ENCODE data around the gene COMT. TPM values are rescaled to one million over a fixed set of nuclear protein-coding genes. Genes with fewer than 3 reads are reported as not detected.
A peak's percentile ranks its signal among the peaks of the same experiment; 100 is the strongest.

COMT gene
- total and polyA plus RNA-seq, 9 of the 15 experiments (the other 6 are each of a cell fraction or from before 2014, with no cell fraction given) = 12.5 to 351 (median 155) TPM

DNA sequence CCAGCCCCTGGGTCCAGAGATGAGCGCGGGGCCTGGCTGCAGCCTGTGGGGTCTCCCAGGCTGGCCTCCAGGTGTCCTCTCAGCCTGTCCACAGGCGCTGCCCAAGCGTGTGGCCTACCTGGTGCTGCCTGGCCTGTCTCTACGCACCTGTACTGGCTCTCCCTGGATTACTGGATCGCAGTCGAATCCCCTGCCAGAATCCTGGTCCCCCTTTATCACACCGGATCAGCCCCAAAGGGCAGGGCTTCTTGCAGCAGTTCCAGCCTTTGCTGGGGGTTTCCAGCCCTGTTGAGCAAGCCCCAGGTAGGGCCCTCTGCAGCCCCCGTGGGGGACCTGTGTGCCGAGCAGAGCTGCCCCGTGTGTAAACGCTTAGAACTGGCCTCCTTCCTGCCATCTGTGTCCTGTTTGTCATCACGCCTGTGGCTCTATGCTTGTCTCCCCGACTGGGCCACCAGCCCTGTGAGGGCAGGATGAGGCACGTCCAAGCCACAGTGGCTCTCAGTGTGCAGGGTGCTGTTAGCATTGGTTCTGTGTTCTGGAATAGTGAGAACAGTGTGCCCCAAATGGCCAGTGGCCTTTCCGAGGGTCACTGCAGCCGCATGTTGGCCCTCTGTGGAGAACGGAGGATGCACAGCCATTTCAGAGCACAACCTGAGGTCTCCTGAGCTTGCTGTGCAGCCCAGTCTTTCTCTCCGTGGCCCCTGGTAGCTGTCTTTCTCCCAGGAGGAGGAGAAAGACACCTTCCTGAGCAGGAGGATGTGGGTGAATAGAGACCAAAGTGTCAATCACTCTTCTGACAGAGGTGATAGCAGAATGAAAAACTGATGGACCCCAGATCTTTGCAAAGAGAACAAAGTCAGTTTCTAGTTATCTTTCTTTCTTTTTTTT lies 13.9 kb downstream of the COMT start (continued):
- TF ChIP-seq, protein P1, sequence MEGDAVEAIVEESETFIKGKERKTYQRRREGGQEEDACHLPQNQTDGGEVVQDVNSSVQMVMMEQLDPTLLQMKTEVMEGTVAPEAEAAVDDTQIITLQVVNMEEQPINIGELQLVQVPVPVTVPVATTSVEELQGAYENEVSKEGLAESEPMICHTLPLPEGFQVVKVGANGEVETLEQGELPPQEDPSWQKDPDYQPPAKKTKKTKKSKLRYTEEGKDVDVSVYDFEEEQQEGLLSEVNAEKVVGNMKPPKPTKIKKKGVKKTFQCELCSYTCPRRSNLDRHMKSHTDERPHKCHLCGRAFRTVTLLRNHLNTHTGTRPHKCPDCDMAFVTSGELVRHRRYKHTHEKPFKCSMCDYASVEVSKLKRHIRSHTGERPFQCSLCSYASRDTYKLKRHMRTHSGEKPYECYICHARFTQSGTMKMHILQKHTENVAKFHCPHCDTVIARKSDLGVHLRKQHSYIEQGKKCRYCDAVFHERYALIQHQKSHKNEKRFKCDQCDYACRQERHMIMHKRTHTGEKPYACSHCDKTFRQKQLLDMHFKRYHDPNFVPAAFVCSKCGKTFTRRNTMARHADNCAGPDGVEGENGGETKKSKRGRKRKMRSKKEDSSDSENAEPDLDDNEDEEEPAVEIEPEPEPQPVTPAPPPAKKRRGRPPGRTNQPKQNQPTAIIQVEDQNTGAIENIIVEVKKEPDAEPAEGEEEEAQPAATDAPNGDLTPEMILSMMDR (IDR thresholded peaks at IDR 0.05 in 2 of 3, conservative IDR thresholded peaks at IDR 0.05 in 1 of 3; ENCODE audit: insufficient read depth in 2 of 3, low read depth in 1 of 3, low read length in 3 of 3) = 0 out of 6 replicates have a peak, but pooled peaks of 1 of the 3 experiments have one; percentile 0
- no peak for TF ChIP-seq MAZ (CRISPR knock-in tag; conservative IDR thresholded peaks at IDR 0.05 in 1 of 2, IDR thresholded peaks at IDR 0.05 in 1 of 2)
- TF ChIP-seq MCM7 (IDR thresholded peaks at IDR 0.05) = no peak
- TF ChIP-seq, protein P2, sequence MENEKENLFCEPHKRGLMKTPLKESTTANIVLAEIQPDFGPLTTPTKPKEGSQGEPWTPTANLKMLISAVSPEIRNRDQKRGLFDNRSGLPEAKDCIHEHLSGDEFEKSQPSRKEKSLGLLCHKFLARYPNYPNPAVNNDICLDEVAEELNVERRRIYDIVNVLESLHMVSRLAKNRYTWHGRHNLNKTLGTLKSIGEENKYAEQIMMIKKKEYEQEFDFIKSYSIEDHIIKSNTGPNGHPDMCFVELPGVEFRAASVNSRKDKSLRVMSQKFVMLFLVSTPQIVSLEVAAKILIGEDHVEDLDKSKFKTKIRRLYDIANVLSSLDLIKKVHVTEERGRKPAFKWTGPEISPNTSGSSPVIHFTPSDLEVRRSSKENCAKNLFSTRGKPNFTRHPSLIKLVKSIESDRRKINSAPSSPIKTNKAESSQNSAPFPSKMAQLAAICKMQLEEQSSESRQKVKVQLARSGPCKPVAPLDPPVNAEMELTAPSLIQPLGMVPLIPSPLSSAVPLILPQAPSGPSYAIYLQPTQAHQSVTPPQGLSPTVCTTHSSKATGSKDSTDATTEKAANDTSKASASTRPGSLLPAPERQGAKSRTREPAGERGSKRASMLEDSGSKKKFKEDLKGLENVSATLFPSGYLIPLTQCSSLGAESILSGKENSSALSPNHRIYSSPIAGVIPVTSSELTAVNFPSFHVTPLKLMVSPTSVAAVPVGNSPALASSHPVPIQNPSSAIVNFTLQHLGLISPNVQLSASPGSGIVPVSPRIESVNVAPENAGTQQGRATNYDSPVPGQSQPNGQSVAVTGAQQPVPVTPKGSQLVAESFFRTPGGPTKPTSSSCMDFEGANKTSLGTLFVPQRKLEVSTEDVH (IDR thresholded peaks at IDR 0.05; ENCODE audit: low read depth, partially characterized antibody) = no peak
- no peak for TF ChIP-seq ZNF41 (CRISPR knock-in tag; conservative IDR thresholded peaks at IDR 0.05)
- TF ChIP-seq, protein P3, sequence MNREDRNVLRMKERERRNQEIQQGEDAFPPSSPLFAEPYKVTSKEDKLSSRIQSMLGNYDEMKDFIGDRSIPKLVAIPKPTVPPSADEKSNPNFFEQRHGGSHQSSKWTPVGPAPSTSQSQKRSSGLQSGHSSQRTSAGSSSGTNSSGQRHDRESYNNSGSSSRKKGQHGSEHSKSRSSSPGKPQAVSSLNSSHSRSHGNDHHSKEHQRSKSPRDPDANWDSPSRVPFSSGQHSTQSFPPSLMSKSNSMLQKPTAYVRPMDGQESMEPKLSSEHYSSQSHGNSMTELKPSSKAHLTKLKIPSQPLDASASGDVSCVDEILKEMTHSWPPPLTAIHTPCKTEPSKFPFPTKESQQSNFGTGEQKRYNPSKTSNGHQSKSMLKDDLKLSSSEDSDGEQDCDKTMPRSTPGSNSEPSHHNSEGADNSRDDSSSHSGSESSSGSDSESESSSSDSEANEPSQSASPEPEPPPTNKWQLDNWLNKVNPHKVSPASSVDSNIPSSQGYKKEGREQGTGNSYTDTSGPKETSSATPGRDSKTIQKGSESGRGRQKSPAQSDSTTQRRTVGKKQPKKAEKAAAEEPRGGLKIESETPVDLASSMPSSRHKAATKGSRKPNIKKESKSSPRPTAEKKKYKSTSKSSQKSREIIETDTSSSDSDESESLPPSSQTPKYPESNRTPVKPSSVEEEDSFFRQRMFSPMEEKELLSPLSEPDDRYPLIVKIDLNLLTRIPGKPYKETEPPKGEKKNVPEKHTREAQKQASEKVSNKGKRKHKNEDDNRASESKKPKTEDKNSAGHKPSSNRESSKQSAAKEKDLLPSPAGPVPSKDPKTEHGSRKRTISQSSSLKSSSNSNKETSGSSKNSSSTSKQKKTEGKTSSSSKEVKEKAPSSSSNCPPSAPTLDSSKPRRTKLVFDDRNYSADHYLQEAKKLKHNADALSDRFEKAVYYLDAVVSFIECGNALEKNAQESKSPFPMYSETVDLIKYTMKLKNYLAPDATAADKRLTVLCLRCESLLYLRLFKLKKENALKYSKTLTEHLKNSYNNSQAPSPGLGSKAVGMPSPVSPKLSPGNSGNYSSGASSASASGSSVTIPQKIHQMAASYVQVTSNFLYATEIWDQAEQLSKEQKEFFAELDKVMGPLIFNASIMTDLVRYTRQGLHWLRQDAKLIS (CRISPR knock-in tag; IDR thresholded peaks at IDR 0.05) = no peak
- TF ChIP-seq, protein P4, sequence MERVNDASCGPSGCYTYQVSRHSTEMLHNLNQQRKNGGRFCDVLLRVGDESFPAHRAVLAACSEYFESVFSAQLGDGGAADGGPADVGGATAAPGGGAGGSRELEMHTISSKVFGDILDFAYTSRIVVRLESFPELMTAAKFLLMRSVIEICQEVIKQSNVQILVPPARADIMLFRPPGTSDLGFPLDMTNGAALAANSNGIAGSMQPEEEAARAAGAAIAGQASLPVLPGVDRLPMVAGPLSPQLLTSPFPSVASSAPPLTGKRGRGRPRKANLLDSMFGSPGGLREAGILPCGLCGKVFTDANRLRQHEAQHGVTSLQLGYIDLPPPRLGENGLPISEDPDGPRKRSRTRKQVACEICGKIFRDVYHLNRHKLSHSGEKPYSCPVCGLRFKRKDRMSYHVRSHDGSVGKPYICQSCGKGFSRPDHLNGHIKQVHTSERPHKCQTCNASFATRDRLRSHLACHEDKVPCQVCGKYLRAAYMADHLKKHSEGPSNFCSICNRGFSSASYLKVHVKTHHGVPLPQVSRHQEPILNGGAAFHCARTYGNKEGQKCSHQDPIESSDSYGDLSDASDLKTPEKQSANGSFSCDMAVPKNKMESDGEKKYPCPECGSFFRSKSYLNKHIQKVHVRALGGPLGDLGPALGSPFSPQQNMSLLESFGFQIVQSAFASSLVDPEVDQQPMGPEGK (CRISPR knock-in tag; IDR thresholded peaks at IDR 0.05; ENCODE audit: borderline replicate concordance) = no peak
- TF ChIP-seq LEF1 (IDR thresholded peaks at IDR 0.05) = no peak
- TF ChIP-seq, protein P5, sequence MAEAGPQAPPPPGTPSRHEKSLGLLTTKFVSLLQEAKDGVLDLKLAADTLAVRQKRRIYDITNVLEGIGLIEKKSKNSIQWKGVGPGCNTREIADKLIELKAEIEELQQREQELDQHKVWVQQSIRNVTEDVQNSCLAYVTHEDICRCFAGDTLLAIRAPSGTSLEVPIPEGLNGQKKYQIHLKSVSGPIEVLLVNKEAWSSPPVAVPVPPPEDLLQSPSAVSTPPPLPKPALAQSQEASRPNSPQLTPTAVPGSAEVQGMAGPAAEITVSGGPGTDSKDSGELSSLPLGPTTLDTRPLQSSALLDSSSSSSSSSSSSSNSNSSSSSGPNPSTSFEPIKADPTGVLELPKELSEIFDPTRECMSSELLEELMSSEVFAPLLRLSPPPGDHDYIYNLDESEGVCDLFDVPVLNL (CRISPR knock-in tag; IDR thresholded peaks at IDR 0.05; ENCODE audit: low read depth) = no peak
- no peak for TF ChIP-seq COPS2 (conservative IDR thresholded peaks at IDR 0.05)
- TF ChIP-seq STAG1 (CRISPR knock-in tag; IDR thresholded peaks at IDR 0.05; ENCODE audit: borderline replicate concordance) = no peak
- TF ChIP-seq FOXM1 (IDR thresholded peaks at IDR 0.05; ENCODE audit: low read depth) = no peak
- TF ChIP-seq FOXM1 (CRISPR knock-in tag; IDR thresholded peaks at IDR 0.05; ENCODE audit: low read depth) = no peak
- no peak for TF ChIP-seq MIER1 (IDR thresholded peaks at IDR 0.05; ENCODE audit: low read depth)
